ENCODE data around the gene GRIK3. TPM values are rescaled to one million over a fixed set of nuclear protein-coding genes. Genes with fewer than 3 reads are reported as not detected.

GRIK3 gene
- total RNA-seq, 2 donors from 2014 or later = 0.14 TPM

GRCh38 chr1:36829066-36829465 lies 205.2 kb downstream of the GRIK3 start:
- H3K27ac ChIP-seq = no peak overlapping the region
- H3K4me3 ChIP-seq = no peak overlapping the region
- H3K4me1 ChIP-seq (ENCODE audit: control insufficient read depth in 1 of 2, low read depth in 2 of 2) = no peaks in the 10 kb centered on the region
- no peak for DNase-seq (ENCODE audit: low spot score)
- H3K36me3 ChIP-seq = no peaks in the 10 kb centered on the region
- no peak for TF ChIP-seq CTCF (IDR thresholded peaks at IDR 0.05)
- H3K9me3 ChIP-seq = no peaks in the 10 kb centered on the region
- ATAC-seq (ENCODE audit: insufficient number of reproducible peaks, low FRiP score, low read depth) = no peak
- no peaks in the 10 kb centered on the region for H3K27me3 ChIP-seq (replicated peaks; ENCODE audit: insufficient read depth)

- no peaks in the 10 kb centered on the region for H3K4me1 ChIP-seq (ENCODE audit: control insufficient read depth in 1 of 2, low read depth in 2 of 2)
- no peak overlapping the region for H3K4me3 ChIP-seq
- no peak overlapping the region for H3K27ac ChIP-seq
- DNase-seq (ENCODE audit: low spot score) (no peak), ATAC-seq (ENCODE audit: insufficient number of reproducible peaks, low FRiP score, low read depth) (no peak)
- no peaks in the 10 kb centered on the region for H3K27me3 ChIP-seq (replicated peaks; ENCODE audit: insufficient read depth)
- no peaks in the 10 kb centered on the region for H3K9me3 ChIP-seq
- no peak for TF ChIP-seq CTCF (IDR thresholded peaks at IDR 0.05)
- no peaks in the 10 kb centered on the region for H3K36me3 ChIP-seq
Measured at GRCh38 chr1:36825226-36825625, 209.1 kb downstream of the GRIK3 start.

GRCh38 chr1:36824390-36824861 lies 209.9 kb downstream of the GRIK3 start:
- no peaks in the 10 kb centered on the region for H3K9me3 ChIP-seq
- TF ChIP-seq CTCF (IDR thresholded peaks at IDR 0.05) = no peak
- no peaks in the 10 kb centered on the region for H3K36me3 ChIP-seq
- H3K4me1 ChIP-seq (ENCODE audit: control insufficient read depth in 1 of 2, low read depth in 2 of 2) = no peaks in the 10 kb centered on the region
- H3K4me3 ChIP-seq = no peak overlapping the region
- H3K27me3 ChIP-seq (replicated peaks; ENCODE audit: insufficient read depth) = no peaks in the 10 kb centered on the region
- DNase-seq (ENCODE audit: low spot score) (no peak), ATAC-seq (ENCODE audit: insufficient number of reproducible peaks, low FRiP score, low read depth) (no peak)
- no peak overlapping the region for H3K27ac ChIP-seq

- Histone ChIP-seq H3K4me3 (no peak overlapping the region), H3K9me3 (no peaks in the 10 kb centered on the region), H3K27me3 (replicated peaks; ENCODE audit: insufficient read depth) (no peaks in the 10 kb centered on the region), H3K27ac (no peak overlapping the region), H3K36me3 (no peaks in the 10 kb centered on the region), H3K4me1 (ENCODE audit: control insufficient read depth in 1 of 2, low read depth in 2 of 2) (no peaks in the 10 kb centered on the region)
- no peak for ATAC-seq (ENCODE audit: insufficient number of reproducible peaks, low FRiP score, low read depth)
- no peak for DNase-seq (ENCODE audit: low spot score)
- no peak for TF ChIP-seq CTCF (IDR thresholded peaks at IDR 0.05)
Measured at GRCh38 chr1:36822648-36823047, 211.7 kb downstream of the GRIK3 start.

- DNase-seq (ENCODE audit: low spot score) (no peak), ATAC-seq (ENCODE audit: insufficient number of reproducible peaks, low FRiP score, low read depth) (no peak)
- no peaks in the 10 kb centered on the region for H3K4me1 ChIP-seq (ENCODE audit: control insufficient read depth in 1 of 2, low read depth in 2 of 2)
- no peaks in the 10 kb centered on the region for H3K9me3 ChIP-seq
- H3K36me3 ChIP-seq = no peaks in the 10 kb centered on the region
- H3K4me3 ChIP-seq = no peak overlapping the region
- TF ChIP-seq CTCF (IDR thresholded peaks at IDR 0.05) = no peak
- no peak overlapping the region for H3K27ac ChIP-seq
- H3K27me3 ChIP-seq (replicated peaks; ENCODE audit: insufficient read depth) = no peaks in the 10 kb centered on the region
Measured at GRCh38 chr1:36821386-36821785, 212.9 kb downstream of the GRIK3 start.

Data from thoracic aorta (tissue), 2 donors.